A172 (cell line): ENCODE data around the gene FAM47B. TPM values are rescaled to one million over a fixed set of nuclear protein-coding genes. Genes with fewer than 3 reads are reported as not detected.

ENCODE experiments used
- DNase-seq: peaks from one replicate; pipeline ENCODE4 v3.0.0-alpha.2; 2015; ENCODE audit warnings: low spot score
- total RNA-seq: library from RNA; depleted of rRNA; stranded (reverse); fragments of >200 nt; shearing (Covaris generic); gene quantifications from 2 replicates; pipeline ENCODE4 v1.2.3, GENCODE V29; 2014; rRNA removed

Gene FAM47B
- not detected in 2 replicates for total RNA-seq

GRCh38 chrX:34942496-34942895 is at the start of gene FAM47B:
Gene FAM47B, plus strand, starts transcription at chrX:34942796. Its CDS starts 36 bp downstream, at chrX:34942832.
- DNase-seq: no peak

- no peak for DNase-seq
Measured at GRCh38 chrX:34893741-34894140, 48.9 kb upstream of the FAM47B start.

GRCh38 chrX:34900691-34901090 is 41.9 kb upstream of the FAM47B start:
- no peak for DNase-seq

GRCh38 chrX:34901761-34902160 is 40.8 kb upstream of the FAM47B start:
- no peak for DNase-seq

- DNase-seq: peak; percentile 10
Measured at GRCh38 chrX:34903316-34903715, 39.3 kb upstream of the FAM47B start.

GRCh38 chrX:34909151-34909550 is 33.4 kb upstream of the FAM47B start:
- no peak for DNase-seq

GRCh38 chrX:34915463-34916225 is 27.0 kb upstream of the FAM47B start:
- no peak for DNase-seq

GRCh38 chrX:34917146-34917545 is 25.4 kb upstream of the FAM47B start:
- DNase-seq: no peak

- DNase-seq: peak; percentile 25
Measured at GRCh38 chrX:34918091-34918736, 24.4 kb upstream of the FAM47B start.

GRCh38 chrX:34918856-34919255 is 23.7 kb upstream of the FAM47B start:
- peak; percentile 56 for DNase-seq

GRCh38 chrX:34927866-34928265 is 14.7 kb upstream of the FAM47B start:
- no peak for DNase-seq

GRCh38 chrX:34943235-34943634 is 639 bp downstream of the FAM47B start:
- no peak for DNase-seq

GRCh38 chrX:34956916-34957315 is 14.3 kb downstream of the FAM47B start:
- peak; percentile 26 for DNase-seq

GRCh38 chrX:34961662-34962061 is 19.1 kb downstream of the FAM47B start:
- no peak for DNase-seq

- no peak for DNase-seq
Measured at GRCh38 chrX:34972206-34972605, 29.6 kb downstream of the FAM47B start.

- DNase-seq: no peak
Measured at GRCh38 chrX:34978171-34978570, 35.6 kb downstream of the FAM47B start.

- no peak for DNase-seq
Measured at GRCh38 chrX:34987646-34988045, 45.0 kb downstream of the FAM47B start.
